GM10266 (cell line): ENCODE data around the gene DDX39A.

Experiments
- DNase-seq: peaks from one replicate; pipeline ENCODE4 v3.0.0; 2012; ENCODE audit errors: extremely low spot score
- CTCF ChIP-seq: IDR thresholded peaks from 2 replicates; pipeline ENCODE4 v1.5.1; 2012; ENCODE audit warnings: mild to moderate bottlenecking, low read depth; ENCODE audit not compliant: control insufficient read depth, insufficient read depth; ENCODE audit errors: missing control alignments

DDX39A gene

GRCh38 chr19:14414926-14415690 is 4.0 kb downstream of the DDX39A start:
- DNase-seq = no peak
- no peak for TF ChIP-seq CTCF

- TF ChIP-seq CTCF = no peak
- peak; percentile 8 for DNase-seq
These were observed 5.4 kb downstream of the DDX39A start for GRCh38 chr19:14413693-14414181.

- DNase-seq = peak; percentile 6
- TF ChIP-seq CTCF = no peak
These were observed 6.0 kb downstream of the DDX39A start for GRCh38 chr19:14412996-14413692.

- TF ChIP-seq CTCF = no peak
- peak; percentile 6 for DNase-seq
These were observed 6.7 kb downstream of the DDX39A start for GRCh38 chr19:14412324-14412995.

GRCh38 chr19:14411938-14412245 is 7.2 kb downstream of the DDX39A start:
- peak; percentile 7 for DNase-seq

GRCh38 chr19:14411161-14411937 is 7.8 kb downstream of the DDX39A start:
- no peak for TF ChIP-seq CTCF
- peak; percentile 7 for DNase-seq

More at GRCh38 chr19:14411938-14412245, 7.2 kb downstream of the DDX39A start:
- TF ChIP-seq CTCF = no peak
